ENCODE measurements around the gene KLHDC9.

KLHDC9 gene

GRCh38 chr1:161130266-161130665, 32.1 kb downstream of the KLHDC9 start:
- no peak for TF ChIP-seq L3MBTL2 (conservative IDR thresholded peaks at IDR 0.05)
- no peak for TF ChIP-seq FOXM1 (IDR thresholded peaks at IDR 0.05; ENCODE audit: borderline replicate concordance)
- TF ChIP-seq NFRKB (IDR thresholded peaks at IDR 0.05), result no peak
- TF ChIP-seq TARDBP (IDR thresholded peaks at IDR 0.05), result no peak
- TF ChIP-seq PKNOX1 (IDR thresholded peaks at IDR 0.05), result no peak
- TF ChIP-seq SUZ12 (IDR thresholded peaks at IDR 0.05), result no peak
- TF ChIP-seq ELF4 (IDR thresholded peaks at IDR 0.05), result no peak
- no peak for TF ChIP-seq FOXA1 (IDR thresholded peaks at IDR 0.05)
- TF ChIP-seq FOXK2 (IDR thresholded peaks at IDR 0.05), result no peak
- TF ChIP-seq CTBP1 (IDR thresholded peaks at IDR 0.05; ENCODE audit: borderline replicate concordance), result no peak
- TF ChIP-seq LEF1 (IDR thresholded peaks at IDR 0.05; ENCODE audit: borderline replicate concordance), result no peak
- TF ChIP-seq BHLHE40 (IDR thresholded peaks at IDR 0.05; ENCODE audit: borderline replicate concordance), result no peak
- TF ChIP-seq ARNT (IDR thresholded peaks at IDR 0.05), result no peak
- TF ChIP-seq SP1 (IDR thresholded peaks at IDR 0.05), result no peak
- TF ChIP-seq HDGF (IDR thresholded peaks at IDR 0.05; ENCODE audit: borderline replicate concordance), result no peak
- TF ChIP-seq ZNF384 (IDR thresholded peaks at IDR 0.05), result no peak
- ChIA-PET POLR2A (no interaction called here), CTCF (no interaction called here)
- no peak for DNase-seq (ENCODE audit: extremely low spot score)

GRCh38 chr1:161131523-161132409, 33.6 kb downstream of the KLHDC9 start:
- no peak for DNase-seq (ENCODE audit: extremely low spot score)
- TF ChIP-seq L3MBTL2 (conservative IDR thresholded peaks at IDR 0.05) (peak; percentile 93), ELF4 (IDR thresholded peaks at IDR 0.05) (no peak), HDGF (IDR thresholded peaks at IDR 0.05; ENCODE audit: borderline replicate concordance) (no peak)
- POLR2A ChIA-PET, result interaction anchor here (1.0 to 2.4 kb wide), 7 partner anchors 14 to 258 kb away, joined by 3 to 18 read pairs (median 5); partner anchors contain the start of genes F11R, NIT1, PFDN2 and PPOX
- CTCF ChIA-PET, result no interaction called here

GRCh38 chr1:161132410-161133219, 34.5 kb downstream of the KLHDC9 start, which contains the start of gene DEDD:
Gene DEDD, minus strand, starts transcription at chr1:161132667. Its CDS starts 8,205 bp downstream, at chr1:161124462.
- ChIA-PET POLR2A (interaction anchor here (0.7 to 2.4 kb wide), 17 partner anchors 15 to 257 kb away, joined by 3 to 18 read pairs (median 4); partner anchors contain the start of genes F11R, KLHDC9, NIT1 and PFDN2), CTCF (interaction anchor here (0.6 kb wide), 2 partner anchors 35 to 49 kb away, joined by 5 read pairs; no protein-coding TSS in a partner anchor)
- TF ChIP-seq PKNOX1 (IDR thresholded peaks at IDR 0.05) (peak; percentile 90), SUZ12 (IDR thresholded peaks at IDR 0.05) (no peak), FOXK2 (IDR thresholded peaks at IDR 0.05) (no peak)
- peak; percentile 93 for DNase-seq (ENCODE audit: extremely low spot score)

- DNase-seq (ENCODE audit: extremely low spot score), result no peak
- CTCF ChIA-PET, result interaction anchor here (0.6 kb wide), 2 partner anchors 48 to 61 kb away, joined by 3 to 5 read pairs; no protein-coding TSS in a partner anchor
- no peak for TF ChIP-seq HDGF (IDR thresholded peaks at IDR 0.05; ENCODE audit: borderline replicate concordance)
- TF ChIP-seq L3MBTL2 (conservative IDR thresholded peaks at IDR 0.05), result peak; percentile 37; the same call in 1 of the 2 replicates
- no peak for TF ChIP-seq LEF1 (IDR thresholded peaks at IDR 0.05; ENCODE audit: borderline replicate concordance)
- no peak for TF ChIP-seq ELF4 (IDR thresholded peaks at IDR 0.05)
- no peak for TF ChIP-seq ZNF384 (IDR thresholded peaks at IDR 0.05)
- no peak for TF ChIP-seq TARDBP (IDR thresholded peaks at IDR 0.05)
- TF ChIP-seq FOXK2 (IDR thresholded peaks at IDR 0.05), result no peak
- no peak for TF ChIP-seq NFRKB (IDR thresholded peaks at IDR 0.05)
- TF ChIP-seq PKNOX1 (IDR thresholded peaks at IDR 0.05), result no peak
- POLR2A ChIA-PET, result interaction anchor here (0.7 to 2.4 kb wide), 17 partner anchors 15 to 256 kb away, joined by 3 to 18 read pairs (median 5); partner anchors contain the start of genes B4GALT3, F11R, KLHDC9 and NIT1
Observed at GRCh38 chr1:161133220-161133740, 35.1 kb downstream of the KLHDC9 start.

- TF ChIP-seq L3MBTL2 (conservative IDR thresholded peaks at IDR 0.05) (no peak), TARDBP (IDR thresholded peaks at IDR 0.05) (no peak), PKNOX1 (IDR thresholded peaks at IDR 0.05) (no peak), BHLHE40 (IDR thresholded peaks at IDR 0.05; ENCODE audit: borderline replicate concordance) (no peak), HDGF (IDR thresholded peaks at IDR 0.05; ENCODE audit: borderline replicate concordance) (no peak)
- POLR2A ChIA-PET, result interaction anchor here (2.4 kb wide), 1 partner anchor 92 kb away, joined by 8 read pairs; the partner anchor contains the start of gene USF1
- no peak for DNase-seq (ENCODE audit: extremely low spot score)
- CTCF ChIA-PET, result interaction anchor here (0.5 to 0.6 kb wide), 2 partner anchors 29 to 41 kb away, joined by 3 to 6 read pairs; no protein-coding TSS in a partner anchor
Observed at GRCh38 chr1:161137881-161138280, 39.7 kb downstream of the KLHDC9 start.

Measured in HEK293T (cell line).